Measurements from ENCODE around the gene ZFPM1. TPM values are rescaled to one million over a fixed set of nuclear protein-coding genes. Genes with fewer than 3 reads are reported as not detected.

Gene ZFPM1
- total RNA-seq, 1 donor from 2014 or later, result 5.5 TPM

- Histone ChIP-seq H3K27ac (no peak overlapping the region), H3K9me3 (peaks cover 6 to 18% of the 10 kb centered on the region in 2 donors), H3K27me3 (no peaks in the 10 kb centered on the region), H3K4me3 (no peak overlapping the region), H3K4me1 (no peaks in the 10 kb centered on the region), H3K36me3 (no peaks in the 10 kb centered on the region)
- intact Hi-C loops (cut with DNase I), result no loop called here
- no peak for DNase-seq (ENCODE audit: low spot score in 2 of 2)
- TF ChIP-seq, protein P1, sequence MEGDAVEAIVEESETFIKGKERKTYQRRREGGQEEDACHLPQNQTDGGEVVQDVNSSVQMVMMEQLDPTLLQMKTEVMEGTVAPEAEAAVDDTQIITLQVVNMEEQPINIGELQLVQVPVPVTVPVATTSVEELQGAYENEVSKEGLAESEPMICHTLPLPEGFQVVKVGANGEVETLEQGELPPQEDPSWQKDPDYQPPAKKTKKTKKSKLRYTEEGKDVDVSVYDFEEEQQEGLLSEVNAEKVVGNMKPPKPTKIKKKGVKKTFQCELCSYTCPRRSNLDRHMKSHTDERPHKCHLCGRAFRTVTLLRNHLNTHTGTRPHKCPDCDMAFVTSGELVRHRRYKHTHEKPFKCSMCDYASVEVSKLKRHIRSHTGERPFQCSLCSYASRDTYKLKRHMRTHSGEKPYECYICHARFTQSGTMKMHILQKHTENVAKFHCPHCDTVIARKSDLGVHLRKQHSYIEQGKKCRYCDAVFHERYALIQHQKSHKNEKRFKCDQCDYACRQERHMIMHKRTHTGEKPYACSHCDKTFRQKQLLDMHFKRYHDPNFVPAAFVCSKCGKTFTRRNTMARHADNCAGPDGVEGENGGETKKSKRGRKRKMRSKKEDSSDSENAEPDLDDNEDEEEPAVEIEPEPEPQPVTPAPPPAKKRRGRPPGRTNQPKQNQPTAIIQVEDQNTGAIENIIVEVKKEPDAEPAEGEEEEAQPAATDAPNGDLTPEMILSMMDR (IDR thresholded peaks at IDR 0.05), result no peak
Measured at GRCh38 chr16:88543230-88543813, 90.2 kb downstream of the ZFPM1 start.

DNA sequence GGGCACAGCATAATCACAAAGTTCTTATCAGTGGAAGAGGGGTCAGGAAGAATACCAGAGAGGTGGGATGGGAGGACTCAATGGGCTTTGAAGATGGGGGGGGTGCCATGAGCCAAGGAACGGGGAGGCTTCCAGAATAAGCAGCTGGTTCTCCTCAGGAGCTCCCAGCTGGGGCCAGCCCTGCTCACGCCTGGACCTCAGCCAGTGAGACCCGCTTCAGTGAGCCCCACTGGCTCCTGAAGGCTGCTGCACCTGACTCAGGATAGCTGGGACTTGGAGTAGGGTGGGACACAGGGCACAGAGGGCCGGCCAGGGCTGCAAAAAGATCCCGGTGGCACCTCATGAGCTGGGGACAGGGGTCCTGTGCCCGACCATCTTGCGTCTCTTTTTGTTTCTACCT lies 92.7 kb downstream of the ZFPM1 start:
- intact Hi-C loops (cut with DNase I), result no loop called here
- no peaks in the 10 kb centered on the region for H3K4me1 ChIP-seq
- no peak overlapping the region for H3K4me3 ChIP-seq
- no peak overlapping the region for H3K27ac ChIP-seq
- H3K36me3 ChIP-seq, result no peaks in the 10 kb centered on the region
- DNase-seq (ENCODE audit: low spot score in 2 of 2), result no peak
- H3K9me3 ChIP-seq, result peaks cover 6 to 18% of the 10 kb centered on the region in 2 donors
- H3K27me3 ChIP-seq, result no peaks in the 10 kb centered on the region
- TF ChIP-seq, protein P1 (IDR thresholded peaks at IDR 0.05), result no peak

DNA sequence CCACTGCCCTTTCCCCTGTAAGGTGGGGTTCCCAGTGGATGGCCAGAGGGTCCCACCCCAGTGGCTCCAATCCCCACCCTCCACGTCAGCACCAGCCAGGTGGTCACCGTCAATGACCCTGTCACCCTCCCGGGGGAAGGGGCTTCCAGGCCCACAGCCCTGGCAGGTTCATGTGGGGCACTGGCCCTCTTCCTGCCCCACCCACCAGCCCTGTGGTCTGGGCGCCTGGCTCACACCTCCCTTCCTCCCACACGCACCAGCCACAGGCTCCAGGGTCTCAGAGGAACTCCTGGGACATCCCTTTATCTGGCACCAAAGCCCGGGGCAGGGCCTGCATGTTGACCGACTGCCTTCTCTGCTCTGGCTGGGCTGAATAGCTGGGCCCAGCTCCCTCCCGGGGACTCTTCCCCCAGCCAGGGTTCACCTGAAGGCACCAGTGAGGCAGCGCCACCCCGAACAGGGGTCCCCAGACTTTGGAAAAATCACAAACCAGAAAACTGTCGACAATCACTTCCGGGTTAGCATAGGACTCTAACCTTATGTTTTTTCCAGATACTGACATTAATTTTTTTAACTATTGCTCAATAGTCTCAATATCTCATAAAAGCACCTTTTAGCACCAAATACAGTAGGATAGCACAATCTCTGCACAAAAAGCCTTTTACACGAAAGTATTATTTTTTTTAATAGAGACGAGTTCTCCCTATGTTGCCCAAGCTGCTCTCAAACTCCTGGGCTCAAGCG lies 95.2 kb downstream of the ZFPM1 start:
- Histone ChIP-seq H3K9me3 (peaks cover 0 to 8% of the 10 kb centered on the region in 2 donors), H3K27me3 (peaks cover 4% of the 10 kb centered on the region), H3K36me3 (no peaks in the 10 kb centered on the region), H3K27ac (no peak overlapping the region), H3K4me3 (no peak overlapping the region), H3K4me1 (no peaks in the 10 kb centered on the region)
- intact Hi-C loops (cut with DNase I), result no loop called here
- TF ChIP-seq, protein P1 (IDR thresholded peaks at IDR 0.05), result no peak
- no peak for DNase-seq (ENCODE audit: low spot score in 2 of 2)

- intact Hi-C loops (cut with DNase I), result no loop called here
- TF ChIP-seq, protein P1 (IDR thresholded peaks at IDR 0.05), result no peak
- Histone ChIP-seq H3K36me3 (no peaks in the 10 kb centered on the region), H3K27me3 (peaks cover 4% of the 10 kb centered on the region), H3K4me3 (no peak overlapping the region), H3K9me3 (peaks cover 0 to 1% of the 10 kb centered on the region in 2 donors), H3K4me1 (no peaks in the 10 kb centered on the region), H3K27ac (no peak overlapping the region)
- DNase-seq (ENCODE audit: low spot score in 2 of 2), result no peak
Measured at GRCh38 chr16:88548985-88549384, 95.9 kb downstream of the ZFPM1 start.

DNA sequence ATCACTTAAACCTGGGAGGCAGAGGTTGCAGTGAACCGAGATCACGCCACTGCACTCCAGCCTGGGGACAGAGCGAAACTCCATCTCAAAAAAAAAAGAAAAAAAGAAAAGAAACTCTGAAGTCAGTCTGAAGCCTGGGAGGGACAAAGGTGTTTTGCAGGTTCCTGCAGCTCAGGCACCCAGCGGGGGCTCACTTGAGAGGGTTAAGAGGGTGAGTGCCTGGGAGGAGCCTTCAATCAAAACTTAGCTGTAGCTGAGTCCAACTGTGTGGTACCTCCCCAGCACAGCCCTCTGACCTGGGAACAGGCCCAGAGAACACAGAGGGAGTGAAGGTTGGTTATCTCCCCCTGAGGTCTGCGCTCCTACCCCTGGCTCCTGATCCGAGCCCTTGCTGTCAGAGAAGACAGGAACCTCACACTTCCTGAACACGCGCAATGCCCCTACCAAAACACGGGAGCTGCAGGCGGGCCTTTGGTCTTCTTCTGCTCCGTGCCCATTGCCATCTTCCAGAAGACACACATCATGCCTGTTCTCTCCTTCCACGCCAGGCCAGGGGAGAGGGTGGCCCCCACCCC lies 96.7 kb downstream of the ZFPM1 start:
- no peak overlapping the region for H3K27ac ChIP-seq
- intact Hi-C loops (cut with DNase I), result no loop called here
- DNase-seq (ENCODE audit: low spot score in 2 of 2), result no peak
- H3K27me3 ChIP-seq, result peaks cover 4% of the 10 kb centered on the region
- no peaks in the 10 kb centered on the region for H3K9me3 ChIP-seq
- no peaks in the 10 kb centered on the region for H3K4me1 ChIP-seq
- no peaks in the 10 kb centered on the region for H3K36me3 ChIP-seq
- TF ChIP-seq, protein P1 (IDR thresholded peaks at IDR 0.05), result no peak
- H3K4me3 ChIP-seq, result no peak overlapping the region

Data from ascending aorta (tissue), 2 donors.